Stomach (tissue), 9 donors: ENCODE data around the gene DENND6B. TPM values are rescaled to one million over a fixed set of nuclear protein-coding genes. Genes with fewer than 3 reads are reported as not detected.

Experiments
- DNase-seq, 2 donors: peaks; one replicate each; pipeline versions ENCODE4 v3.0.0 to v3.0.0-alpha.2; 2013 to 2019
- H3K27ac ChIP-seq, 5 donors: fragments of 200-600 bp in 4 of 5; sonication (generic) in 4 of 5; one replicate each; pipeline ENCODE4 v1.5.1; 2013 to 2019; ENCODE audit warnings: mild to moderate bottlenecking in 1 of 5, moderate library complexity in 1 of 5
- H3K27me3 ChIP-seq, 3 donors: fragments of 200-600 bp; sonication (generic); one replicate each; pipeline ENCODE4 v1.5.1; 2017 to 2019; ENCODE audit warnings: mixed run types in 1 of 3
- H3K36me3 ChIP-seq, 4 donors: fragments of 200-600 bp; sonication (generic); 1 replicate in 3 of 4; 2 replicates in 1 of 4; pipeline ENCODE4 v1.5.1; 2016 to 2019
- H3K4me1 ChIP-seq, 4 donors: fragments of 200-600 bp; sonication (generic); one replicate each; pipeline ENCODE4 v1.5.1; 2016 to 2019
- H3K4me3 ChIP-seq, 4 donors: fragments of 200-600 bp; sonication (generic) in 3 of 4; one replicate each; pipeline ENCODE4 v1.5.1; 2016 to 2019; ENCODE audit warnings: mild to moderate bottlenecking in 1 of 4
- H3K9me3 ChIP-seq, 4 donors: fragments of 200-600 bp; sonication (generic); one replicate each; pipeline ENCODE4 v1.5.1; 2016 to 2019
- CTCF ChIP-seq, 7 experiments: fragments of 450-650 bp in 4 of 7; fragments of 200-600 bp in 3 of 7; sonication (generic) in 3 of 7; IDR thresholded peaks; one replicate each; pipeline ENCODE4 v1.5.1; 2016 to 2019; ENCODE audit warnings: antibody characterized with exemption in 7 of 7, control low read depth in 2 of 7, mild to moderate bottlenecking in 1 of 7
- EP300 ChIP-seq: sonication (generic); formaldehyde crosslinking; IDR thresholded peaks from one replicate; pipeline ENCODE4 v1.6.1; 2017; ENCODE audit warnings: antibody characterized with exemption
- POLR2A ChIP-seq, 4 donors: fragments of 450-650 bp; IDR thresholded peaks; one replicate each; pipeline ENCODE4 v1.6.1; 2016; ENCODE audit warnings: antibody characterized with exemption in 4 of 4, control low read depth in 2 of 4, mild to moderate bottlenecking in 1 of 4, moderate library complexity in 1 of 4
- POLR2AphosphoS5 ChIP-seq, 3 donors: sonication (generic); formaldehyde crosslinking; IDR thresholded peaks; one replicate each; pipeline ENCODE4 v1.6.1; 2016; ENCODE audit warnings: antibody characterized with exemption in 3 of 3
- WGBS, 5 donors: extraction: QIAGEN DNeasy Blood & Tissue Kit in 3 of 5; methylation state at CpG; one replicate each; pipeline versions ENCODE4 v1.1.5 to v1.1.7; 2013 to 2018; 5-methylcytosine and 5-hydroxymethylcytosine counted together
- intact Hi-C: fragments of 100-400 bp; cut with DNase I; formaldehyde crosslinking; loops from one replicate; pipeline ENCODE4 v1.15.1; 2023; ENCODE audit warnings: low total_unique reads
- polyA plus RNA-seq, 3 donors: library from polyadenylated mRNA; stranded (reverse); fragments of 200-250 nt; gene quantifications; one replicate each; pipeline ENCODE4 v1.2.3, GENCODE V29; 2013
- total RNA-seq, 5 donors: library from RNA; depleted of rRNA; stranded (reverse); fragments of >200 nt; gene quantifications; one replicate each; pipeline versions ENCODE4 v1.1.0 to v1.2.3, GENCODE V29; 2014 to 2016
- donor health status: healthy with polysubstance abuse.
- donor health status: Bipolar disorder and iron deficiency.
- donor health status: healthy.

DENND6B gene
- total and polyA plus RNA-seq, 8 donors = 2.0 to 13.4 (median 4.0) TPM

GRCh38 chr22:50297510-50298265 is 29.1 kb downstream of the DENND6B start:
- peaks cover 94 to 100% (median 99%) of the 10 kb centered on the region in 4 donors for H3K4me1 ChIP-seq
- peaks cover 0 to 6% (median 0%) of the 10 kb centered on the region in 4 donors for H3K36me3 ChIP-seq
- no peaks in the 10 kb centered on the region for H3K9me3 ChIP-seq
- WGBS, 5 donors = 47 to 70% (median 55%) methylated on average over 19 to 20 of the region's 20 CpGs
- peaks cover 0 to 18% (median 0%) of the 10 kb centered on the region in 3 donors for H3K27me3 ChIP-seq
- DNase-seq = no peak
- intact Hi-C loops = no loop called here
- TF ChIP-seq EP300 = no peak
- TF ChIP-seq CTCF (IDR thresholded peaks at IDR 0.05) = no peak
- no peak for TF ChIP-seq POLR2A (IDR thresholded peaks at IDR 0.05)
- TF ChIP-seq POLR2AphosphoS5 (IDR thresholded peaks at IDR 0.05) = no peak
- peak overlapping the region in 1 of 4 donors; percentile 18 for H3K4me3 ChIP-seq
- peak overlapping the region; percentile 94 to 96 (median 95) for H3K27ac ChIP-seq

DNA sequence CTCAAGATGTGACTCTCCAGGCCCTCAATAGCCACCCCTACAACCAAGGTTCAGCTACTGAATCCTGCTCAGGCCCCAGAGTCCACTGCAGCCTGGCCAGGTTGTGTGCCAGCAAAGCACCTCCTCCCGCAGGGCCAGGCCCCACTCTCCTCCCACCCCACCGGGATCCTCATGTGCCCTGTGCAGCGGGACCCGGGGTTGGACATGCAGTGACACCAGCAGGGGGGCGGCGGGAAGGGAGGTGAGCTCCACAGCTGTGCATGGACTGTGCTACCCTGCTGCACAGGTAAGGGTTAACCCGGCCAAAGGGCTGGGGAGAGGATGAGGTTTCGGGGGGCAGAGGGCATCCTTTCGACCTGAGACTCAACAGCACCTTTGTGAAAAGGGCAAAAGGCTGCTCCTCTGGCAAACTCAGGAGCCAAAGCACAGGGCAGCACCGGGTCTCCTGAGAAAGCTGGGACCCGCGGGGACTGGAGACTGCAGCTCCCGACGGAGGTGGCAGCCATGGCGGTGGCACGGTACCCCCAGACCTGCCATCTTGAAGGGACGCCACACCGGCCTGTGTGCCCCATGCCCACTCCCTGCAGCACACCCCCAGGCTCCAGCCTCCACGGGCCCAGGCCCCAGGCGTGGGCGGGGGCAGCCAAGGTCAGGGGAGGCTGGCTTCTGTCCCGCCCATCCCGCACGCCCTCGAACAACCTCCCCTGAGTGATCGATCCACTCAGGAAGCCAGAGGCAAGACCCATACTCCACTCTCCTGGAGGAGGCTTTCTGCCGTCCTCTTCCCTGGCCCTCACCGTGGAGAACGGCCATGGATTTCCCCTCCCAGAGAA is 29.9 kb downstream of the DENND6B start:
- peak overlapping the region in 1 of 4 donors; percentile 18 for H3K4me3 ChIP-seq
- intact Hi-C loops = no loop called here
- peak overlapping the region; percentile 94 to 96 (median 95) for H3K27ac ChIP-seq
- H3K36me3 ChIP-seq = peaks cover 0 to 6% (median 0%) of the 10 kb centered on the region in 4 donors
- peaks cover 0 to 18% (median 0%) of the 10 kb centered on the region in 3 donors for H3K27me3 ChIP-seq
- no peak for DNase-seq
- 29 to 52% (median 35%) methylated on average over 15 to 29 of the region's 29 CpGs for WGBS, 5 donors
- peaks cover 94 to 100% (median 99%) of the 10 kb centered on the region in 4 donors for H3K4me1 ChIP-seq
- TF ChIP-seq CTCF (IDR thresholded peaks at IDR 0.05) = no peak
- no peak for TF ChIP-seq POLR2A (IDR thresholded peaks at IDR 0.05)
- no peak for TF ChIP-seq EP300
- no peak for TF ChIP-seq POLR2AphosphoS5 (IDR thresholded peaks at IDR 0.05)
- no peaks in the 10 kb centered on the region for H3K9me3 ChIP-seq

GRCh38 chr22:50294319-50294656 is 32.5 kb downstream of the DENND6B start:
- H3K4me1 ChIP-seq = peaks cover 91 to 100% (median 99%) of the 10 kb centered on the region in 4 donors
- no peaks in the 10 kb centered on the region for H3K9me3 ChIP-seq
- DNase-seq = no peak
- H3K36me3 ChIP-seq = peaks cover 14 to 25% (median 20%) of the 10 kb centered on the region in 4 donors
- no peak for TF ChIP-seq POLR2AphosphoS5 (IDR thresholded peaks at IDR 0.05)
- no peak for TF ChIP-seq EP300
- no peak for TF ChIP-seq CTCF (IDR thresholded peaks at IDR 0.05)
- TF ChIP-seq POLR2A (IDR thresholded peaks at IDR 0.05) = no peak
- peaks cover 0 to 9% (median 0%) of the 10 kb centered on the region in 3 donors for H3K27me3 ChIP-seq
- H3K4me3 ChIP-seq = peak overlapping the region in 1 of 4 donors; percentile 45
- intact Hi-C loops = no loop called here
- 14 to 25% (median 21%) methylated on average over 1 to 5 of the region's 5 CpGs for WGBS, 5 donors
- peak overlapping the region; percentile 94 to 96 (median 95) for H3K27ac ChIP-seq
